Stimulated activated effector memory CD8-positive, alpha-beta T cell treated with anti-CD3 and anti-CD28 coated beads, Interleukin-12 subunit alpha, Interleukin-12 subunit beta, amount 100 ng/mL, for 72 hours (primary cell): ENCODE data around the gene WEE1.
"Not testable (repeated sequence)": the region's sequence is repeated elsewhere in the genome, so short reads cannot be mapped to it uniquely, and the experiment has no call there.

Experiments
- ATAC-seq: fragments of 150-1000 bp; cut with Tn5 transposase; 2 replicates; pipeline ENCODE4 v1.10.0; 2021
- DNase-seq, 2 donors: peaks; one replicate each; pipeline ENCODE4 v3.0.0; 2021 to 2022; ENCODE audit warnings: low spot score in 2 of 2
- H3K27ac Mint-ChIP-seq: one replicate; pipeline ENCODE4 v1.8.0; 2022; ENCODE audit warnings: mild to moderate bottlenecking, mixed read lengths
- H3K36me3 Mint-ChIP-seq: one replicate; pipeline ENCODE4 v1.8.0; 2022; ENCODE audit warnings: mild to moderate bottlenecking, mixed read lengths
- H3K4me1 Mint-ChIP-seq: one replicate; pipeline ENCODE4 v1.8.0; 2022; ENCODE audit warnings: mixed read lengths
- H3K4me3 Mint-ChIP-seq: one replicate; pipeline ENCODE4 v1.8.0; 2022; ENCODE audit warnings: mild to moderate bottlenecking, mixed read lengths
- H3K9me3 Mint-ChIP-seq: one replicate; pipeline ENCODE4 v1.8.0; 2022; ENCODE audit warnings: mixed read lengths

Gene WEE1

GRCh38 chr11:9573052-9573774 lies at the start of gene WEE1:
TSS of gene WEE1 (plus strand) at chr11:9573670. CDS start at chr11:9573934, 264 bp downstream.
- ATAC-seq (peak; percentile 96), DNase-seq (peak; percentile 97 to 99)
- H3K4me3 Mint-ChIP-seq: peak within 1 kb of the TSS; percentile 89
- peaks cover 56% of the 10 kb centered on the region for H3K36me3 Mint-ChIP-seq
- peaks cover 23% of the 10 kb centered on the region for H3K4me1 Mint-ChIP-seq
- no peaks in the 10 kb centered on the region for H3K9me3 Mint-ChIP-seq
- peak within 1 kb of the TSS; percentile 85 for H3K27ac Mint-ChIP-seq

DNA sequence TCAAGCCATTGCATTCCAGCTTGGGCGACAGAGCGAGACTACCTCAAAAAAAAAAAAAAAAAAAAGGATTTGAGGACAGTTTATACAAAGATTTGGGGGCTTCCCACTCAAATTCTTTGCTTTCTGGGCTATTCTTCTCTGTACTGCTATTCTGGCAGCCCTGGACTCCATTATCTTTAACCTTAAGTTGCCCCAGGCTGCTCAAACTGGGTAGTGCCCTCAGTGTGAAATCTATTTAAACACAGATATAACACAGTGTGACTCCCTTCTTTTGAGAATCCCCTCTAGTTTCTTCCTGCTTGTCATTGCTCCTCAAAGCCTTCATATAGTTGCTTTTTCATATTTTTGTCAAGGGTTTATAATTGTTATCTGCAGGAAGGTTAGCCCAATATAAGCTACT lies 49.5 kb upstream of the WEE1 start:
- H3K27ac Mint-ChIP-seq: no peak overlapping the region
- no peaks in the 10 kb centered on the region for H3K9me3 Mint-ChIP-seq
- ATAC-seq: no peak

DNA sequence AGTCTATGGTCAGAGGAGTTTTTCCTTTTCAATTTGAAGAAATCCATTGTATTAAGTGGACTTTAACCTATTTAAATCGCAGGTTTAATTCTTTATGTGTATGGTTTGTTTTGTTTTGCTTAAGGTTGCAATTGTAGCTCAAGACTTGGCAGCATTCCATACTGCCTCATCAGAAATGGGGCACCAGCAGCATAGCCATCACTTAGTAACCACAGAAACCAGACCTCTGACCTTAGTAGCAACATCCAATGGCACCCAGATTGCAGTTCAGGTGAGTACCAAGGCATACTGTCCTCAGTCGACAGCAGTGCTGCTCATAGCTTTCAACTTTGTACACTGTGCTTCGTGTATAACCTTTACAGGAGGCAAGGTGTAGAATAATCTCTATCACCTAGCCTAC lies 48.4 kb upstream of the WEE1 start:
- Mint-ChIP-seq H3K4me1 (no peaks in the 10 kb centered on the region), H3K36me3 (peaks cover 77% of the 10 kb centered on the region), H3K27ac (no peak overlapping the region), H3K4me3 (no peak overlapping the region), H3K9me3 (no peaks in the 10 kb centered on the region)
- DNase-seq (peak in 1 of 2 donors; percentile 37), ATAC-seq (no peak)

More for the DNA sequence above, 49.5 kb upstream of the WEE1 start:
- no peak for DNase-seq
- Mint-ChIP-seq H3K4me3 (no peak overlapping the region), H3K36me3 (peaks cover 85% of the 10 kb centered on the region), H3K4me1 (no peaks in the 10 kb centered on the region)

GRCh38 chr11:9527481-9528135 lies 45.9 kb upstream of the WEE1 start:
- no peaks in the 10 kb centered on the region for H3K4me1 Mint-ChIP-seq
- ATAC-seq (no peak), DNase-seq (no peak)
- peaks cover 57% of the 10 kb centered on the region for H3K36me3 Mint-ChIP-seq
- H3K27ac Mint-ChIP-seq: peak overlapping the region; percentile 17
- H3K4me3 Mint-ChIP-seq: no peak overlapping the region
- H3K9me3 Mint-ChIP-seq: no peaks in the 10 kb centered on the region

DNA sequence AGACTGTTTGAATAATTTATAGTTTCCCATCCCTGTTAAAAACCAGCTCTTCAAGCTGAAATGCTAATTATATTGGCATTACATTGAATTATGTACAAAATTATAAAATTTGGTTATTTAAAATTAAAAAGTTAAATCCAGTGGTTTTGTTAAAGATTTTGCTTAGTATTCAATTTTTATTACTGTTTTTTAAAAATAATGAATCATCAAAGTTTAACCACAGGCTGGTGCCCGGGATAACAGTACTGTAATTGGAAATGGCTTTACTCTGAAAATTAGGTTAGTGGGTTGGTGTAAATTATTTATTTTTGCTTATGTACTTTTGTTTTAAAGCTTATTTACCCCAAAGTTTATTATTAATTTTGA lies 45.4 kb upstream of the WEE1 start:
- peaks cover 52% of the 10 kb centered on the region for H3K36me3 Mint-ChIP-seq
- H3K27ac Mint-ChIP-seq: no peak overlapping the region
- H3K9me3 Mint-ChIP-seq: no peaks in the 10 kb centered on the region
- H3K4me1 Mint-ChIP-seq: no peaks in the 10 kb centered on the region
- H3K4me3 Mint-ChIP-seq: no peak overlapping the region
- ATAC-seq (no peak), DNase-seq (no peak)

DNA sequence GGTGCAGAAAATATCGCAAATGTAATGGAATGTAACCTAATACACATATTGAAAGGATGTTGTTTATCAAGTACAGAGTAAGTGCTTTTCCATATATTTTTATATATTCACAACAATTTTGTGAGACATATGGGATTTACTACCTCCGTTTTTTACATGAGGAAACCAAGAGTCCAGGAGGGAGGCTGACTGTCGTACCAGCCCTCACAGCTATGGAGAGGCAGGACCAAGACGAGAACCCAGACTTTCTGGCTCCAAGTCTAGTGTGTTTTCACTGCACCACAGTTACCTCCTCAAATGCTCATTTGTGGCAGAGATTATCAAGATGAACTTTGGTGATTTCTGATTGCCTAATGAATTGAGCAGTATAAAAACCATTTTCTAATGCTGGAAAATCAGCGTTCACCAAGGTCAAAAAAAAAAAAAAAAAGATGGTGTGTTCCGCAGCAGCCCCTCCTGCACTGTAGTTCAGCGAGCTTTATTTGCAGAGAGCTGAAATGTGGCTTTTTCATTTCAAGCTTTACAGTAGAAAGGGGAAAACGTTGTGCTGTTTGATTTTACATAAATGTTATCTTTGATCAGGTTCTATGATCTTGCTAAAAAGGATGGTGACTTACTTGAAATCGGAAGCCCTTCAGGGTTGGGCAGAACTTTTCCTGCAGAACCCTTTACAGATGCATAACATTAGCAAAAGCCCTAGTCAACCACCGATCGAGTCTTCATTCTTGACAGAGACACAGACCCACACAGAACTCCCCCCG lies 44.7 kb upstream of the WEE1 start:
- DNase-seq (peak in 1 of 2 donors; percentile 17), ATAC-seq (no peak)
- H3K9me3 Mint-ChIP-seq: no peaks in the 10 kb centered on the region
- H3K36me3 Mint-ChIP-seq: peaks cover 49% of the 10 kb centered on the region
- H3K4me3 Mint-ChIP-seq: no peak overlapping the region
- H3K4me1 Mint-ChIP-seq: no peaks in the 10 kb centered on the region
- no peak overlapping the region for H3K27ac Mint-ChIP-seq

DNA sequence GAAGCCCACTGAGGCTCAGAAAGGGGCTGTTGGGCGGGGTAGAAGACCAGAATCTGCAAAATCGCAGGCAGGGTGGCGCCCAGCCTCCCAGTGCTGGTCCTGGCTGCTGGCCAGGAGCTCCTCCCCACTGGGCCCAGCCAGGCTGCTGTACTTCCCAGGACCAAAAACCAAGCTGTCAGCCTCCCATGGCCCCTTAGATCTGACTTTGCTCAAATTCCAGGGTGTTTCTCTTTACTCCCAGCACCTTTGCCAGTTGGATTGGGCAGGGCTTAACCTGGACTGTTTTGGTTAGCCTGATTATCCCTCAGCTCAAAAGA lies 44.2 kb upstream of the WEE1 start:
- peak in 1 of 2 donors; percentile 41 for DNase-seq
- H3K36me3 Mint-ChIP-seq: peaks cover 44% of the 10 kb centered on the region
- no peaks in the 10 kb centered on the region for H3K4me1 Mint-ChIP-seq
- H3K27ac Mint-ChIP-seq: no peak overlapping the region
- H3K4me3 Mint-ChIP-seq: no peak overlapping the region
- no peak for ATAC-seq
- no peaks in the 10 kb centered on the region for H3K9me3 Mint-ChIP-seq

DNA sequence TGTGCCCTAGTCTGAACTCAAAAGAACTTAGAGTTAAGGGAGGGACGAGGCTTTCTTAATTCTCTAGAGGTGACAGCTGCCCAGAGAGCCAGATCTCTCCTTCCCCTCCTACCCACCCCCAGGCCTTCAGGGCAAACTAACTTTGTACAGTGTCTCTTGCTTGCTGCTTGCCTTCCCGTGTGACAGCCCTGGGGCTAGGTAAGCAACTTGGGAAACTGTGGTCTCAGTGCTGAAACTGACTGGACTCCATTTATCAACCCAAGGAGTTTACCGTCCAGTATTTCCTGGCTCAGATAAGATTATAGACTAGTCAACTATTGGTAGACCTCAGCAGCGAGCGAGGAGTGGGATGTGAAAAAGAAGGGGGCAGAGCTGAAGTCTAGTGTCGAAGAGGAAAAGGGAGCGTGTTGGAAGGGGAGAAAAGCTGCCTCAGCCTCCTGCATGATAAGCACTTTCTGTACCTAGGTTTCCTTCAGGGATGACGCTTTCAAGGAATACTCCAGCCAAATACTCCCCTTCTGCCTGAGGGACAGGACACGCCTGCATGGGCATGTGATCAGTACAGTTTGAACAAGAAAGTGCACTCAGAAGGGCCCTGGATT lies 43.3 kb upstream of the WEE1 start:
- Mint-ChIP-seq H3K36me3 (peaks cover 41% of the 10 kb centered on the region), H3K27ac (no peak overlapping the region), H3K4me3 (no peak overlapping the region), H3K9me3 (no peaks in the 10 kb centered on the region), H3K4me1 (no peaks in the 10 kb centered on the region)
- DNase-seq: peak in 1 of 2 donors; percentile 37
- no peak for ATAC-seq

GRCh38 chr11:9530901-9531625 lies 42.4 kb upstream of the WEE1 start:
- ATAC-seq: no peak
- Mint-ChIP-seq H3K27ac (peak overlapping the region; percentile 40), H3K9me3 (no peaks in the 10 kb centered on the region), H3K4me1 (no peaks in the 10 kb centered on the region), H3K36me3 (peaks cover 32% of the 10 kb centered on the region), H3K4me3 (no peak overlapping the region)
- peak in 1 of 2 donors; percentile 45 for DNase-seq

DNA sequence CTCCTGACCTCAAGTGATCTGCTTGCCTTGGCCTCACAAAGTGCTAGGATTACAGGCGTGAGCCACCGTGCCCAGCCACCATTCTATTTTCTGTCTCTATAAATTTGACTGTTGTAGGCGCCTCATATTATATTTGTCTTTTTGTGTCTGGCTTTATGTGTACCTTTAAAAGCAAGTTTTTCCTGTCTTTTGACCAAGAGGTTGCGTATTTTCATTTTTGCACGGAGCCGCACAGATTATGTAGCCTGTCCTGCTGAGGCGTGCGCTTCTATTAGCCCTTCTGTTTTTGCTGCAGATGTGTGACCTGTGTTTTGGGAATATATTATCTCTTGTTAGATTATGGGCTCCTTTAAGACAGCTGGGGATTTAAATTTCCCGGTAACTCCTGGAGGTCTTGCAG lies 40.4 kb upstream of the WEE1 start:
- no peak for DNase-seq
- H3K4me3 Mint-ChIP-seq: no peak overlapping the region
- no peaks in the 10 kb centered on the region for H3K4me1 Mint-ChIP-seq
- no peak for ATAC-seq
- no peaks in the 10 kb centered on the region for H3K9me3 Mint-ChIP-seq
- H3K36me3 Mint-ChIP-seq: peaks cover 12% of the 10 kb centered on the region
- no peak overlapping the region for H3K27ac Mint-ChIP-seq

DNA sequence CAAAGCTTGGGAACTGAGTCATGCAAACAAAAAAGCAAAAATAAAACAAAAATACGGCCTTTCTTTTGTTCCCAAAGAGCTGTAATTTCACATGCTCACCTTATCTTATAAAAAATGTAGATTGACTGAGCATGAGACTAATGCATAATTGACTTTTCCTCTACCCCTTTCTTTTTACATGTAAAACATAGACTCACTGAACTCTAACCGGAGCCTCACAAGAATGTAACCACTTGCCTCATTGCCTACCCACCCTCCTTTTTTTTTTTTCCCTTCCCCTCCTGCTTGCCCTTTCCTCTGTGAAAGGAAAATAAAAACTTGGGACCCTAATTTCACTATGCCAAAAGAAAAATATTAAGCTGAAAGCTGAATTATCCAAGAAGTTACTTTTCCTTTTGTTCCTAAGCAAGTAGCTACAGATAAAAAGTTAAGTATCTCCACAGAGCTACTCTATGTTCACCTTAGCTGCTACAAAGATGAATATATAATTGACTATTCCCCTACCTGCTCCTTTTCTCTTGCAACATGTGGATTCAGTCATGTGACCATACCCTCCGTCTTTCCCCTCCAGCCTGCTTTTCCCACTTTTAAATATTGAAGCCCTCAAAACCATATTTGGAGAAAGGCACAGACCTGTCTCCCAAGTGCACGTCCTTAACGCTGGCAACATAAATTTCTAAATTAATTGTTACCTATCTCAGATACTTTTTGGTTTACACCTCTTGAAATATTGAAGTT lies 39.6 kb upstream of the WEE1 start:
- peaks cover 5% of the 10 kb centered on the region for H3K36me3 Mint-ChIP-seq
- no peak overlapping the region for H3K4me3 Mint-ChIP-seq
- DNase-seq: no peak
- no peak for ATAC-seq
- no peaks in the 10 kb centered on the region for H3K4me1 Mint-ChIP-seq
- H3K27ac Mint-ChIP-seq: no peak overlapping the region
- no peaks in the 10 kb centered on the region for H3K9me3 Mint-ChIP-seq

- H3K27ac Mint-ChIP-seq: no peak overlapping the region
- ATAC-seq (peak; percentile 78), DNase-seq (peak; percentile 84 to 88)
- peaks cover under 1% of the 10 kb centered on the region for H3K36me3 Mint-ChIP-seq
- H3K9me3 Mint-ChIP-seq: no peaks in the 10 kb centered on the region
- H3K4me3 Mint-ChIP-seq: no peak overlapping the region
- H3K4me1 Mint-ChIP-seq: no peaks in the 10 kb centered on the region
Observed at GRCh38 chr11:9535189-9535781, 38.2 kb upstream of the WEE1 start.

GRCh38 chr11:9538548-9538947 lies 34.9 kb upstream of the WEE1 start:
- DNase-seq (no peak), ATAC-seq (no peak)
- no peaks in the 10 kb centered on the region for H3K36me3 Mint-ChIP-seq
- H3K9me3 Mint-ChIP-seq: no peaks in the 10 kb centered on the region
- H3K27ac Mint-ChIP-seq: no peak overlapping the region
- no peak overlapping the region for H3K4me3 Mint-ChIP-seq
- H3K4me1 Mint-ChIP-seq: no peaks in the 10 kb centered on the region

DNA sequence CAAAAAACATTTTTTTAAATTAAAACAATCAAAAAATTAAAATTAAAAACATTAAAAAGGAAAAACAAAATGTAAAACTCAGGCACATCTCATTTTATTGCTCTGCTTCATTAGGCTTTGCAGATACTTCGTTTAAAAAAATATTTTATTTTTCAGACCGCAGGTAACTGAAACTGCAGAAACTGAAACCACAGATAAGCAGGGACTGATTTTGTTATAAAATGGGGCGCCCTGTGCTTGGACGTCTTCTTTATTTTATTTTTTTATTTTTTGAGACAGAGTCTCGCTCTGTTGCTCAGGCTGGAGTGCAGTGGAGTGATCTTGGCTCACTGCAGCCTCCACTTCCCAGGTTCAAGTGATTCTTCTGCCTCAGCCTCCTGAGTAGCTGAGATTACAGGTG lies 24.3 kb upstream of the WEE1 start:
- not testable (repeated sequence) for H3K4me1 Mint-ChIP-seq, ATAC-seq, H3K4me3 Mint-ChIP-seq, DNase-seq, H3K27ac Mint-ChIP-seq, H3K9me3 Mint-ChIP-seq, H3K36me3 Mint-ChIP-seq
